PC-9 (cell line): ENCODE data around the gene PRLR.

Experiments used
- CTCF ChIP-seq: fragments of 200-600 bp; sonication (generic); conservative IDR thresholded peaks from 2 replicates; pipeline ENCODE4 v1.6.1; 2017; ENCODE audit warnings: mixed run types, antibody characterized with exemption, mild to moderate bottlenecking, moderate library complexity
- EZH2 ChIP-seq: fragments of 200-600 bp; sonication (generic); IDR thresholded peaks from 2 replicates; pipeline ENCODE4 v1.8.0; 2017; ENCODE audit warnings: antibody characterized with exemption, low read depth

- TF ChIP-seq EZH2 (no peak), CTCF (no peak)
Measured at GRCh38 chr5:35030426-35031100, 199.7 kb downstream of the PRLR start.
